Mesodermal cell (in vitro differentiated cells): ENCODE measurements around the gene PRICKLE3.

Experiments used
- H3K27ac ChIP-seq: 2 replicates; pipeline ENCODE4 v1.7.0; 2013; ENCODE audit warnings: mild to moderate bottlenecking, low read depth, low read length, moderate library complexity; ENCODE audit not compliant: severe bottlenecking
- H3K36me3 ChIP-seq: 2 replicates; pipeline ENCODE4 v1.7.1; 2013; ENCODE audit warnings: mild to moderate bottlenecking, low read length, moderate library complexity; ENCODE audit not compliant: control insufficient read depth, insufficient read depth
- H3K4me1 ChIP-seq: one replicate; pipeline ENCODE4 v1.7.1; 2013; ENCODE audit warnings: mild to moderate bottlenecking, low read length; ENCODE audit not compliant: insufficient read depth, control insufficient read depth, poor library complexity, severe bottlenecking
- H3K4me3 ChIP-seq: 2 replicates; pipeline ENCODE4 v1.7.0; 2013; ENCODE audit warnings: low read length, control low read depth, mild to moderate bottlenecking; ENCODE audit not compliant: insufficient read depth, poor library complexity, severe bottlenecking; ENCODE audit errors: extremely low read depth
- H3K9me3 ChIP-seq: 2 replicates; pipeline ENCODE4 v1.7.1; 2013; ENCODE audit warnings: mild to moderate bottlenecking, low read length, moderate library complexity; ENCODE audit not compliant: control insufficient read depth
- WGBS, 2 experiments: methylation state at CpG; one replicate each; pipeline ENCODE4 v1.1.5; 2013; ENCODE audit warnings: missing lambda C conversion rate in 2 of 2; ENCODE audit not compliant: insufficient coverage in 2 of 2; 5-methylcytosine and 5-hydroxymethylcytosine counted together

Gene PRICKLE3

GRCh38 chrX:49225858-49226257 is 39.7 kb upstream of the PRICKLE3 start:
- Histone ChIP-seq H3K4me3 (no peak overlapping the region), H3K36me3 (no peaks in the 10 kb centered on the region), H3K4me1 (no peaks in the 10 kb centered on the region), H3K27ac (no peak overlapping the region), H3K9me3 (no peaks in the 10 kb centered on the region)
- WGBS, 2 experiments, result 87 to 90% methylated on average over 2 to 10 of the region's 14 CpGs

DNA sequence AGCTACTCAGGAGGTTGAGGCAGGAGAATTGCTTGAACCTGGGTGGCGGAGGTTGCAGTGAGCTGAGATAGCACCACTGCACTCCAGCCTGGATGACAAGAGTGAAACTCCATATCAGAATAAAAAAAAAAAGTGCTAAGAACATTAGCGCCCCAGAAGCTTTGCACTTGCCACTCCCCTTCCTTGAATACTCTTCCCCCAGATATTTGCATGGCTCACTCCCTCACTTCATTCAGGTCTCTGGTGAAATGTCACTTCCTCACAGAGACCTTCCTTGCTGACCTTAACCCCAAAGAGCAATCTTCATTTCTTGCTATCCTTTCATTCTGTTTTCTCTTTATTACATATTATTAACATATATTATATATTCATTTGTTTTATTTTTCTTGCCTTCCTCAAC is 35.7 kb upstream of the PRICKLE3 start:
- 83% methylated on average over 1 of the region's 2 CpGs; no CpG with 5 or more reads in 1 of the 2 experiments for WGBS, 2 experiments
- Histone ChIP-seq H3K9me3 (no peaks in the 10 kb centered on the region), H3K36me3 (no peaks in the 10 kb centered on the region), H3K4me1 (no peaks in the 10 kb centered on the region), H3K4me3 (no peak overlapping the region), H3K27ac (no peak overlapping the region)

DNA sequence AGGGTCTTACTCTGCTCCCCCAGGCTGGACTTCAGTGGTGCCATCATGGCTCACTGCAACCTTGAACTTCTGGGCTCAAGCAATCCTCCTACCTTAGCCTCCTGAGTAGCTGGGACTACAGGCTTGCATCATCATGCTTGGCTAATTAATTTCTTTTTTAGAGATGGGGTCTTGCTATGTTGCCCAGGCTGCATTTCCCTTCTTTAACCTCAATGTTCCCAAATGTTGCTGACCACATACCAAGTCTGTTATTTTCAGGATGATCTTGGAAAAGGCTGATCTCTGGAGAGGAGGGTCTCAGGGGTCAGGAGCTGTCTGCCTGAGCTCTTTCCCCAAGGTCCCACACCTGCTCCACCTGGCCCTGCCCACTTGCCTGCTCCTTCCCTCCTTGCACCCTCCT is 33.9 kb upstream of the PRICKLE3 start:
- Histone ChIP-seq H3K4me3 (no peak overlapping the region), H3K9me3 (no peaks in the 10 kb centered on the region), H3K36me3 (no peaks in the 10 kb centered on the region), H3K4me1 (no peaks in the 10 kb centered on the region), H3K27ac (no peak overlapping the region)

DNA sequence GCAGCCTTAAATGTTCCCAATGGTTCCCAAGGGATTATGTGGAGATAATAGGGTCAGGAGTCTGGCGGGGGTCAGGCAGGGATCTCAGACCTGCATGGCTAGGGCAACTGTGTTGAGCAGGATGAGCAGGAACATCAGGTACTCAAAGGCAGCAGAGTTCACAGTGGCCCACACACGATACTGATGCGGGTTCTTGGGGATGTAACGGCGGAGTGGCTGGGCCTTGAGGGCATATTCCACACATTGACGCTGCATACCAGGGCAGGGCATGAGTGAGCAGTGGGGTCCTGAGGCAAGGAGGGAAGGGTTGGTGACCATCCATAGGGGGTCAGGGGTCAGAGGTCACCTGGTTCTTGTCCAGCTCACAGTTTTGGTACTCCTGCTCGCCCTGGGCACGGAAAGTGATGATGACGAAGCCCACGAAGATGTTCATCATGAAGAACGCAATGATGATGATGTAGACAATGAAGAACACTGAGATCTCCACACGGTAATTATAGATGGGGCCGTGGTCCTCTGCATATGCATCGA is 28.9 kb upstream of the PRICKLE3 start:
- no peaks in the 10 kb centered on the region for H3K9me3 ChIP-seq
- WGBS, 2 experiments, result 86 to 89% methylated on average over 8 to 9 of the region's 14 CpGs
- no peak overlapping the region for H3K4me3 ChIP-seq
- no peaks in the 10 kb centered on the region for H3K4me1 ChIP-seq
- H3K27ac ChIP-seq, result no peak overlapping the region
- H3K36me3 ChIP-seq, result no peaks in the 10 kb centered on the region

GRCh38 chrX:49214416-49214815 is 28.2 kb upstream of the PRICKLE3 start:
- H3K4me3 ChIP-seq, result no peak overlapping the region
- WGBS, 2 experiments, result 94 to 100% methylated on average over 1 to 2 of the region's 2 CpGs

DNA sequence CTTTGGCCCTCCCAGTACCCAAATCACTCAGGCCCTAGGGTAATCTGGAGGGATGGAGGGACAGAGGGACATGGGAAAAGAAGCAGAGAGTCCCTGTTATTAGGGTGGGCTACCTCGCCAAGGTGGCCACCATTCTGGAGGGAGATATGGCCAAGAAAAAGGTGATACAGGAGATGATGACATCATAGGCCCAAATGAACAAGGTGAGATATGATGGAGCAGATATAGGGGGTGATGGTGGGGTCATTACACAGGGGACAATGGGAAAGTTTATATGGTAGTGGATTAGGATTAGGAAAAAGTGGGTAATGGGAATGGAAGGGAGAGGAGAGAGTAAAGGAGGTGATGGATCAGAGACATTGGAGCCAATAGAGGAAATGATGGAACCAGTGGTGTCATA is 26.7 kb upstream of the PRICKLE3 start:
- H3K9me3 ChIP-seq, result no peaks in the 10 kb centered on the region
- H3K4me3 ChIP-seq, result no peak overlapping the region
- 80% methylated on average over 1 of the region's 1 CpG; no CpG with 5 or more reads in 1 of the 2 experiments for WGBS, 2 experiments

More at GRCh38 chrX:49214416-49214815, 28.2 kb upstream of the PRICKLE3 start:
- Histone ChIP-seq H3K9me3 (no peaks in the 10 kb centered on the region), H3K4me1 (no peaks in the 10 kb centered on the region), H3K27ac (no peak overlapping the region), H3K36me3 (no peaks in the 10 kb centered on the region)

GRCh38 chrX:49212209-49212608 is 26.0 kb upstream of the PRICKLE3 start:
- Histone ChIP-seq H3K27ac (no peak overlapping the region), H3K36me3 (no peaks in the 10 kb centered on the region), H3K9me3 (no peaks in the 10 kb centered on the region), H3K4me3 (no peak overlapping the region), H3K4me1 (no peaks in the 10 kb centered on the region)
- 100% methylated on average over 1 of the region's 2 CpGs; no CpG with 5 or more reads in 1 of the 2 experiments for WGBS, 2 experiments

More for the DNA sequence above, 26.7 kb upstream of the PRICKLE3 start:
- H3K4me1 ChIP-seq, result no peaks in the 10 kb centered on the region
- no peak overlapping the region for H3K27ac ChIP-seq
- no peaks in the 10 kb centered on the region for H3K36me3 ChIP-seq

- no peaks in the 10 kb centered on the region for H3K4me1 ChIP-seq
- no peak overlapping the region for H3K27ac ChIP-seq
- H3K36me3 ChIP-seq, result no peaks in the 10 kb centered on the region
- H3K4me3 ChIP-seq, result no peak overlapping the region
- 100% methylated on average over 1 to 2 of the region's 9 CpGs for WGBS, 2 experiments
- H3K9me3 ChIP-seq, result no peaks in the 10 kb centered on the region
Observed at GRCh38 chrX:49211074-49211473, 24.9 kb upstream of the PRICKLE3 start.

- Histone ChIP-seq H3K9me3 (no peaks in the 10 kb centered on the region), H3K4me3 (no peak overlapping the region), H3K27ac (no peak overlapping the region), H3K36me3 (no peaks in the 10 kb centered on the region), H3K4me1 (no peaks in the 10 kb centered on the region)
- 80 to 100% methylated on average over 2 to 4 of the region's 8 CpGs for WGBS, 2 experiments
Observed at GRCh38 chrX:49210406-49210805, 24.2 kb upstream of the PRICKLE3 start.

- Histone ChIP-seq H3K4me3 (no peak overlapping the region), H3K36me3 (no peaks in the 10 kb centered on the region), H3K9me3 (no peaks in the 10 kb centered on the region), H3K4me1 (no peaks in the 10 kb centered on the region), H3K27ac (no peak overlapping the region)
- 68 to 93% methylated on average over 6 to 11 of the region's 28 CpGs for whole genome bisulfite sequencing, 2 experiments
Observed at GRCh38 chrX:49209434-49210251, 23.5 kb upstream of the PRICKLE3 start.

GRCh38 chrX:49208399-49208798 is 22.2 kb upstream of the PRICKLE3 start:
- Histone ChIP-seq H3K4me3 (no peak overlapping the region), H3K4me1 (no peaks in the 10 kb centered on the region), H3K9me3 (no peaks in the 10 kb centered on the region), H3K36me3 (no peaks in the 10 kb centered on the region), H3K27ac (no peak overlapping the region)
- WGBS, 2 experiments, result no CpG with 5 or more reads among the region's 5 CpGs
